Uterus (tissue), 4 donors: ENCODE data around the gene IGFBP4. TPM values are rescaled to one million over a fixed set of nuclear protein-coding genes. Genes with fewer than 3 reads are reported as not detected.
A peak's percentile ranks its signal among the peaks of the same experiment; 100 is the strongest.

ENCODE experiments used
- DNase-seq, 2 donors: peaks; one replicate each; pipeline ENCODE4 v3.0.0-alpha.2; 2019 to 2020
- H3K27ac ChIP-seq, 2 donors: fragments of 200-600 bp; sonication (generic); 1 replicate in 1 of 2; 2 replicates in 1 of 2; pipeline ENCODE4 v1.5.1; 2016 to 2018
- H3K27me3 ChIP-seq, 2 donors: fragments of 200-600 bp; sonication (generic); one replicate each; pipeline ENCODE4 v1.5.1; 2018 to 2019; ENCODE audit warnings: control low read depth in 1 of 2
- H3K36me3 ChIP-seq, 2 donors: fragments of 200-600 bp; sonication (generic); one replicate each; pipeline ENCODE4 v1.5.1; 2019; ENCODE audit warnings: control low read depth in 1 of 2
- H3K4me1 ChIP-seq, 2 donors: fragments of 200-600 bp; sonication (generic); one replicate each; pipeline ENCODE4 v1.5.1; 2018 to 2019; ENCODE audit warnings: control low read depth in 1 of 2
- H3K4me3 ChIP-seq, 2 donors: fragments of 200-600 bp; sonication (generic); 1 replicate in 1 of 2; 2 replicates in 1 of 2; pipeline ENCODE4 v1.5.1; 2018 to 2019; ENCODE audit warnings: mild to moderate bottlenecking in 1 of 2
- H3K9me3 ChIP-seq, 2 donors: fragments of 200-600 bp; sonication (generic); one replicate each; pipeline ENCODE4 v1.5.1; 2019; ENCODE audit warnings: control low read depth in 1 of 2
- CTCF ChIP-seq, 4 experiments: fragments of 200-600 bp in 2 of 4; fragments of 450-650 bp in 2 of 4; sonication (generic) in 2 of 4; IDR thresholded peaks; one replicate each; pipeline ENCODE4 v1.5.1; 2016 to 2019; ENCODE audit warnings: antibody characterized with exemption in 4 of 4, mild to moderate bottlenecking in 2 of 4, moderate library complexity in 1 of 4
- POLR2A ChIP-seq, 2 donors: fragments of 450-650 bp; IDR thresholded peaks; one replicate each; pipeline ENCODE4 v1.6.1; 2016; ENCODE audit warnings: antibody characterized with exemption in 2 of 2, mild to moderate bottlenecking in 1 of 2, moderate library complexity in 1 of 2
- intact Hi-C: fragments of 100-400 bp; cut with DNase I; formaldehyde crosslinking; loops from one replicate; pipeline ENCODE4 v1.15.1; 2023; ENCODE audit warnings: low total_unique reads
- total RNA-seq, 4 donors: library from RNA; depleted of rRNA in 3 of 4; stranded (reverse); fragments of >200 nt in 3 of 4; gene quantifications; one replicate each; pipeline versions ENCODE4 v1.1.0 to v1.2.4, GENCODE V29; 2014 to 2023
- donor health status: DM: yes; HTN: yes; CAD: no.

Gene IGFBP4
- total RNA-seq, 4 donors from 2014 or later: 331 to 1,351 (median 418) TPM

- TF ChIP-seq POLR2A (IDR thresholded peaks at IDR 0.05) (no peak), CTCF (IDR thresholded peaks at IDR 0.05) (no peak)
- intact Hi-C loops: loop anchor here (10.0 kb wide), 1 partner anchor 65 kb away; no protein-coding TSS in a partner anchor
- H3K27ac ChIP-seq: no peak overlapping the region
Measured at GRCh38 chr17:40469805-40470675, 26.8 kb downstream of the IGFBP4 start.

GRCh38 chr17:40470932-40471828 is 27.9 kb downstream of the IGFBP4 start:
- TF ChIP-seq CTCF (IDR thresholded peaks at IDR 0.05) (no peak), POLR2A (IDR thresholded peaks at IDR 0.05) (no peak)
- H3K27me3 ChIP-seq: no peaks in the 10 kb centered on the region
- peaks cover 0 to 10% of the 10 kb centered on the region in 2 donors for H3K4me1 ChIP-seq
- intact Hi-C loops: loop anchor here (10.0 kb wide), 1 partner anchor 64 kb away; no protein-coding TSS in a partner anchor
- peak overlapping the region; percentile 58 to 69 for H3K27ac ChIP-seq
- H3K9me3 ChIP-seq: no peaks in the 10 kb centered on the region
- no peaks in the 10 kb centered on the region for H3K36me3 ChIP-seq
- DNase-seq: peak; percentile 67 to 72
- no peak overlapping the region for H3K4me3 ChIP-seq

More at GRCh38 chr17:40469805-40470675, 26.8 kb downstream of the IGFBP4 start:
- no peaks in the 10 kb centered on the region for H3K9me3 ChIP-seq
- H3K4me3 ChIP-seq: no peak overlapping the region
- H3K4me1 ChIP-seq: peaks cover 0 to 10% of the 10 kb centered on the region in 2 donors
- H3K36me3 ChIP-seq: no peaks in the 10 kb centered on the region
- H3K27me3 ChIP-seq: no peaks in the 10 kb centered on the region
- no peak for DNase-seq

- Histone ChIP-seq H3K36me3 (no peaks in the 10 kb centered on the region), H3K4me1 (peaks cover 0 to 10% of the 10 kb centered on the region in 2 donors), H3K9me3 (no peaks in the 10 kb centered on the region), H3K4me3 (no peak overlapping the region), H3K27me3 (no peaks in the 10 kb centered on the region), H3K27ac (peak overlapping the region; percentile 58 to 69)
- TF ChIP-seq POLR2A (IDR thresholded peaks at IDR 0.05): no peak
- no peak for TF ChIP-seq CTCF (IDR thresholded peaks at IDR 0.05)
- intact Hi-C loops: loop anchor here (10.0 kb wide), 1 partner anchor 63 kb away; no protein-coding TSS in a partner anchor
- DNase-seq: no peak
Measured at GRCh38 chr17:40471846-40472732, 28.8 kb downstream of the IGFBP4 start.

GRCh38 chr17:40472733-40473452 is 29.6 kb downstream of the IGFBP4 start:
- Histone ChIP-seq H3K27me3 (no peaks in the 10 kb centered on the region), H3K27ac (peak overlapping the region in 1 of 2 donors; percentile 58)
- intact Hi-C loops: loop anchor here (10.0 kb wide), 1 partner anchor 62 kb away; no protein-coding TSS in a partner anchor

More at GRCh38 chr17:40472733-40473452, 29.6 kb downstream of the IGFBP4 start:
- H3K4me1 ChIP-seq: peaks cover 0 to 10% of the 10 kb centered on the region in 2 donors
- H3K9me3 ChIP-seq: no peaks in the 10 kb centered on the region
- H3K4me3 ChIP-seq: no peak overlapping the region
- TF ChIP-seq POLR2A (IDR thresholded peaks at IDR 0.05) (no peak), CTCF (IDR thresholded peaks at IDR 0.05) (no peak)
- DNase-seq: no peak
- no peaks in the 10 kb centered on the region for H3K36me3 ChIP-seq
